Naive thymus-derived CD8-positive, alpha-beta T cell (primary cell): Measurements from ENCODE around the gene S100A6. TPM values are rescaled to one million over a fixed set of nuclear protein-coding genes. Genes with fewer than 3 reads are reported as not detected.

Experiments used
- ATAC-seq, 2 donors: fragments of 150-1000 bp; cut with Tn5 transposase in 1 of 2; sonication (Bioruptor Pico), chemical (Tn5 transposase) in 1 of 2; 1 replicate in 1 of 2; 2 replicates in 1 of 2; pipeline ENCODE4 v1.10.0; 2021; ENCODE audit warnings: mild to moderate bottlenecking in 2 of 2, moderate library complexity in 2 of 2
- POLR2A ChIA-PET: fragments of 350-600 bp; sonication (Branson Sonifier 250); formaldehyde crosslinking; loops from one replicate; lab custom pipeline; 2021; ENCODE audit warnings: antibody characterized with exemption; lab: Charles Lee
- DNase-seq, 10 donors: peaks; one replicate each; pipeline versions ENCODE4 v3.0.0 to v3.0.0-alpha.2; 2020 to 2022
- H3K27ac Mint-ChIP-seq, 10 donors: one replicate each; pipeline ENCODE4 v1.8.0; 2020 to 2022; ENCODE audit warnings: mild to moderate bottlenecking in 10 of 10, mixed read lengths in 10 of 10, moderate library complexity in 4 of 10, inconsistent platforms in 1 of 10
- H3K27me3 Mint-ChIP-seq, 5 donors: one replicate each; pipeline ENCODE4 v1.8.0; 2021 to 2022; ENCODE audit warnings: mixed read lengths in 5 of 5
- H3K36me3 Mint-ChIP-seq, 3 donors: one replicate each; pipeline ENCODE4 v1.8.0; 2020 to 2022; ENCODE audit warnings: mixed read lengths in 3 of 3, mild to moderate bottlenecking in 2 of 3, inconsistent platforms in 1 of 3
- H3K4me1 Mint-ChIP-seq, 4 donors: one replicate each; pipeline ENCODE4 v1.8.0; 2021 to 2022; ENCODE audit warnings: mixed read lengths in 4 of 4
- H3K4me3 Mint-ChIP-seq, 10 donors: one replicate each; pipeline ENCODE4 v1.8.0; 2020 to 2022; ENCODE audit warnings: mild to moderate bottlenecking in 10 of 10, mixed read lengths in 10 of 10, moderate library complexity in 6 of 10, inconsistent platforms in 1 of 10
- H3K9me3 Mint-ChIP-seq, 9 donors: one replicate each; pipeline ENCODE4 v1.8.0; 2020 to 2022; ENCODE audit warnings: mixed read lengths in 9 of 9, mild to moderate bottlenecking in 3 of 9, inconsistent platforms in 1 of 9, moderate library complexity in 1 of 9
- polyA plus RNA-seq, 3 donors: library from polyadenylated mRNA; unstranded; fragments of 300-500 nt; fragmentation: Illumina TruSeq; gene quantifications; one replicate each; pipeline ENCODE4 v1.2.3, GENCODE V29; 2021
- total RNA-seq, 8 experiments: library from RNA in 2 of 8; stranded (reverse) in 2 of 8; gene quantifications; one replicate each; pipeline ENCODE4 v1.2.3 and lab custom pipeline; 2021 to 2026

The S100A6 gene
- total and polyA plus RNA-seq, 5 experiments from 2014 or later = 223 to 707 (median 443) TPM

- Mint-ChIP-seq H3K36me3 (peaks cover 0 to 8% (median 5%) of the 10 kb centered on the region in 3 donors), H3K4me1 (peaks cover 37 to 50% (median 47%) of the 10 kb centered on the region in 4 donors), H3K9me3 (no peaks in the 10 kb centered on the region), H3K27me3 (no peaks in the 10 kb centered on the region), H3K4me3 (peak within 1 kb of the TSS in 1 of 10 donors; percentile 6), H3K27ac (peak within 1 kb of the TSS in 9 of 10 donors; percentile 29 to 80 (median 60))
- POLR2A ChIA-PET = interaction anchor here (0.6 to 9.7 kb wide), 2 partner anchors 14 to 15 kb away, joined by 4 to 340 read pairs; partner anchors contain the start of gene S100A6
- ATAC-seq (no peak), DNase-seq (no peak)
These were observed 13.2 kb upstream of the S100A6 start, which contains the start of gene S100A3 for GRCh38 chr1:153548722-153549688. Gene S100A3, minus strand, starts transcription at chr1:153549258. Its CDS starts 773 bp downstream, at chr1:153548485.

DNA sequence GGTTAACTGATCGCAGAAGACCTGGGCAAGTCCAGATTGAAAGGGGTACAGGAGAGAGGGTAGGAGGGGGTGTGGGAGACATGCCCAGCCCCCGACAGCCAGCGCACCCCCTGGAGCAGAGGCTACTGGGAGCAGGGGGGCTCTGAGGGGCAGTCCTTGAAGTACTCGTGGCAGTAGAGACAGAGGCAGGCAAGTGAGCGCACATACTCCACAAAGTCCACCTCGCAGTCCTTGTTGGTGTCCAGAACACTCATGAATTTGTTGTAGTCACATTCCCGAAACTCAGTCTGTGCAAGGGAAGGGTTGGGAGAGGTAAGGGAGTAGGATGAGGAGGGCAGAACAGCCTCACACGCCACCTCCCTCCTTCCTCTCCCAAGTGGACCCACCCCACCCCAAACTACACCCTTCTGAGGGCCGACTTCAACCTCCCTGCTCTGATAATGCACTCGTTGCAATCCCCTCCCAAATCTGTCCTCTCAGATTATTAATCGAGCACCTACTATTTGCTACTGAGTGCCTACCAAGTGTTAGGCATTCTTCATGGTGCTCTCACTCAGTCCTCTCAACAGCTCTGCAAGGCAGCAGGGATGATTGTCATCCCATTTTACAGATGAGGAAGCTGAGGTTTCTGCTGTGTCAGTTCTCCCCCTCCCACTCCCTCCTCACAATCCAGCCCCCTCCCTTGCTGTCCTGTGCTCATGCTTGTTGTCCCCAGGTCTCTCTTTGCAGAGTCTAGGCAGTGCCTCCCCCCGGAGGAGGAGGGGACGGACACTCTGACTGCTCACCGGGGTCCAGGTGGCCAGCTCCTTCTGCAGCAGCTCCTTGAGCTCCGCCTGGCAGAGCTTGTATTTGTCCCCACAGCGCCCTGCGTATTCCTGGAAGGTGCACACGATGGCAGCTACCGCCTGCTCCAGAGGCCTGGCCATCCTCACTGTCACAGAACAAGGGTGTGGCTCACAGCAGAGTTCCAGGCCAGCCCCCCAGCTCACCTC, 12.1 kb upstream of the S100A6 start:
- Mint-ChIP-seq H3K27me3 (no peaks in the 10 kb centered on the region), H3K4me3 (no peak overlapping the region), H3K9me3 (no peaks in the 10 kb centered on the region), H3K36me3 (peaks cover 0 to 19% (median 12%) of the 10 kb centered on the region in 3 donors), H3K4me1 (peaks cover 39 to 57% (median 56%) of the 10 kb centered on the region in 4 donors), H3K27ac (peak overlapping the region in 6 of 10 donors; percentile 29 to 80 (median 65))
- DNase-seq = no peak
- POLR2A ChIA-PET = interaction anchor here (0.6 to 9.7 kb wide), 2 partner anchors 13 to 15 kb away, joined by 4 to 340 read pairs; partner anchors contain the start of gene S100A6
- no peak for ATAC-seq

DNA sequence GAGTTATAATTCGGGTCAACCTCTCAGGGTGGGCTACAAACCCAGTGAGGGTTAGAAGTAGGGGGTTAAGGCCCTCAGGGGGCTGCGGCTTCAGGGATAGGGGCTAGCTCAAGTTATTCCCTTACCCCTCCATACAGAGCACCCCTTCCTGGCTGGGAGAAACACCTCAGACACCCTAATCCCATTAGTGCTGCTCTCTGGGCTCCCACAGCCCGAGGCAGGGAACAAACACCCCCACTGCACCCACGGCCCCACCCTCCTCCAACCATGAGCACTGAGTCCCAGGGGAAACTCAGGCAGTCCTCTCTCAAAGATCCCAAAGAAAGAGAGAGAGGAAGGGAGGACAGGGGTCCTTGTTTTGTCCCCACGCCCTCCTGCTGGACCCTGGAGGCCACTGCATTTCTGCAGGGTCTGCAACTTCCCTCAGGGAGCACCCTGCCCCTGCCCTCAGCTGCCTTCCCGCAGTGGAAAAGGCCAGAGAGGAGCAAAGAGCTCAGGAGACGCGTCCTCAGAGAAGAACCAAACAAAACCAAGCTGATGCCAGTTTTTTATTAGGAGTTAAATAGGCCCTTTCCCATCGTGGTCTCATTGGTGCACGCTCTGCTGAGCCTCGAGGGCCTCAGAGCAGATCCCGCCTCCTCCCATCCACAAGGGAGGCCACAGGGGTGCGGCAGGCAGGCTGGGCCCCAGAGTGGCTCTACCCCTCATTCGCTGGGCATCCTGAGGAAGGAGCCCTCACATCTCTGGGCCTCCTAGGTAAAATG, 11.2 kb upstream of the S100A6 start:
- H3K27me3 Mint-ChIP-seq = no peaks in the 10 kb centered on the region
- DNase-seq (no peak), ATAC-seq (no peak)
- H3K9me3 Mint-ChIP-seq = no peaks in the 10 kb centered on the region
- H3K36me3 Mint-ChIP-seq = peaks cover 0 to 21% (median 12%) of the 10 kb centered on the region in 3 donors
- POLR2A ChIA-PET = interaction anchor here (1.3 to 9.7 kb wide), 4 partner anchors 13 to 87 kb away, joined by 4 to 340 read pairs (median 16); partner anchors contain the start of genes CHTOP and S100A6
- peak overlapping the region in 5 of 10 donors; percentile 6 to 94 (median 36) for H3K4me3 Mint-ChIP-seq
- H3K27ac Mint-ChIP-seq = peak overlapping the region; percentile 94 to 99 (median 97)
- H3K4me1 Mint-ChIP-seq = peaks cover 44 to 66% (median 64%) of the 10 kb centered on the region in 4 donors

DNA sequence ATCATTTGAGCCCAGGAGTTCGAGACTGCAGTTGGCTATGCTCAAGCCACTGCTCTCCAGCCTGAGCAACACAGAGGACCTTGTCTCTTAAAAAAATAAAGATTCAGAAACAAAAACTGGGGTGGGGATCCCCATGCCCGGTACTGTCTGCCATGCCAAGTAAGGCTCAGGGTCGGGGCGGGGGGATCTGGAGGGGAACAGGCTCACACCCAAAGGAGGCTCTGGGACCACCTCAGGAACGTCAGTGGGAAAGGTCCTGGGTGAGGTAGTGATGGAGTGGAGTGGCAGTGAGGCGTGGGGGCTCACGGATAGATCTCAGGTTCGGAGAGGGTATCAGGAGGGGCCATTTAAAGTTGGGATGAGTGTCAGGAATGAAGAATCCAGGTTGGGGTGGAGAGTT, 10.6 kb upstream of the S100A6 start:
- POLR2A ChIA-PET = interaction anchor here (1.3 to 9.7 kb wide), 6 partner anchors 12 to 399 kb away, joined by 4 to 340 read pairs (median 8); partner anchors contain the start of genes CHTOP and S100A6
- ATAC-seq (no peak), DNase-seq (no peak)
- Mint-ChIP-seq H3K4me3 (peak overlapping the region in 5 of 10 donors; percentile 50 to 97 (median 94)), H3K27me3 (no peaks in the 10 kb centered on the region), H3K4me1 (peaks cover 49 to 72% (median 71%) of the 10 kb centered on the region in 4 donors), H3K27ac (peak overlapping the region; percentile 96 to 99 (median 97)), H3K9me3 (no peaks in the 10 kb centered on the region), H3K36me3 (peaks cover 0 to 21% (median 12%) of the 10 kb centered on the region in 3 donors)

DNA sequence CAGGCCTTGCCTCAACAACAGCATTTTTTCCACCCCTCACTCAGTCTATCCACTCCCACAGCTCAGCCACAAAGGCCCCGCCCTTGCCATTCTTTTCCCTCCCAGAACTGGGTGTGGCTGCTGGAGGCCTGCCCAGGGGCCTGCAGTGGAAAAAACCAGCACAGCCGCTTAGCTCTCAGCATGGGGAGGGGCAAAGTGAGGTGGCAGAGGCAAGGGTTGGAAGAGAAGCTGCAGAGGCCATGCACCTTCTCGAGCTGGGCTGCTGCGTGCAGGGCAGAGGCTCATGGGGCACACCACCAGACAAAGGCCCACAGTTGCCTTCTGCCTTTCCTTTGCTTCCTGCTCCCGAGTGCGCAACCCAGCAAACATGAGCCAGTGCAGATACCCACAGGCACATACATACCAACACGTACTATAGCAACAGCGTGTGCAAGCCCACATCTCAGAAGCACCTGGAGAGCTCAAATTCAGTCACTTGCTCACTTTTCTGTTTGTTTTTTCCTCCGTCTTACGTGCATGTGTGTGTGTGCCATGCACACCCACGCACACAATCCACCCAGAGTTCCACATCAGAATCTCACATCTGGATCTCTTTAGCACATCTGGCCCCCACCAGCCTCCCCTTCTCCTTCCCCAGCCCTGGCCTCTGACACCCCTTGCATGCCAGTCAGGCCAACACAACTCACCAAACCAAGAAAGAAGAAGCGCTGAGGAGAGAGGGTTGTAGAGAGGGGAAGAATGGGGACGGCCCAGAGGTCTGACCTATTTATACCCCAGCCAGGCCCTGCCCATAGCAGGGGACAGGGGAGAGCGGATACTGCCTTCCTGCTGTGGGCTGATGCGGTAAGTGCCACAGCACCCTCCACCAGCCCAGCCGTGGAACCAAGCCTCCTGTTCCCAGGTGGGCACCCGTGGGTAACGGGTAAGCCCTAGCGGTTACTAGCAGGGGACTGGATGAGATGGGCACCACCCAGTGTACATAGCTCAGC, 9.6 kb upstream of the S100A6 start, which contains the start of gene S100A4:
S100A4 (minus strand) TSS at position 740 of the 989 bp plus-strand sequence. CDS start 1,012 bp downstream, outside the sequence.
- H3K36me3 Mint-ChIP-seq = peaks cover 0 to 21% (median 12%) of the 10 kb centered on the region in 3 donors
- no peaks in the 10 kb centered on the region for H3K27me3 Mint-ChIP-seq
- DNase-seq (peak; percentile 57 to 93 (median 78)), ATAC-seq (peak; percentile 77 to 82)
- peak within 1 kb of the TSS; percentile 96 to 99 (median 97) for H3K27ac Mint-ChIP-seq
- peaks cover 54 to 82% (median 75%) of the 10 kb centered on the region in 4 donors for H3K4me1 Mint-ChIP-seq
- peak within 1 kb of the TSS; percentile 88 to 97 (median 92) for H3K4me3 Mint-ChIP-seq
- POLR2A ChIA-PET = interaction anchor here (0.6 to 9.7 kb wide), 19 partner anchors 9 to 1440 kb away, joined by 3 to 340 read pairs (median 5); partner anchors contain the start of genes CHTOP, ILF2, S100A2 and S100A6
- H3K9me3 Mint-ChIP-seq = no peaks in the 10 kb centered on the region

GRCh38 chr1:153544453-153545066, 8.8 kb upstream of the S100A6 start:
- DNase-seq = no peak
- peaks cover 0 to 21% (median 12%) of the 10 kb centered on the region in 3 donors for H3K36me3 Mint-ChIP-seq
- POLR2A ChIA-PET = interaction anchor here (0.7 to 9.7 kb wide), 16 partner anchors 10 to 401 kb away, joined by 3 to 340 read pairs (median 6); partner anchors contain the start of genes CHTOP, ILF2, S100A2 and S100A6
- H3K9me3 Mint-ChIP-seq = no peaks in the 10 kb centered on the region
- H3K27ac Mint-ChIP-seq = peak overlapping the region; percentile 96 to 99 (median 97)
- no peaks in the 10 kb centered on the region for H3K27me3 Mint-ChIP-seq
- peaks cover 59 to 88% (median 82%) of the 10 kb centered on the region in 4 donors for H3K4me1 Mint-ChIP-seq
- peak overlapping the region; percentile 88 to 97 (median 92) for H3K4me3 Mint-ChIP-seq
- ATAC-seq = no peak

DNA sequence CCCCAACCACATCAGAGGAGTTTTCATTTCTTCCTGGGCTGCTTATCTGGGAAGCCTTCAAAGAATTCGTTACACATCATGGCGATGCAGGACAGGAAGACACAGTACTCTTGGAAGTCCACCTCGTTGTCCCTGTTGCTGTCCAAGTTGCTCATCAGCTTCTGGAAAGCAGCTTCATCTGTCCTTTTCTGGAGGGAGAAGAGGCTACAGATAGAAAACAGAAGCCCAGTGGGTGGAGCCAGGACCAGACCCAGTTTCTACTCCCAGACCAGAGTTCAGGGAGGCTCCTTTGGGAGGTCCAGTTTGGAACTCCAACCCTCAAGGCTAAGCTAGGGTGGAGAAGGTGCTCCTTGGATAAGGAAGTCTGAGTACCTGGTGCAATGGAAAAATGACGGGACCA, 7.9 kb upstream of the S100A6 start:
- Mint-ChIP-seq H3K4me1 (peaks cover 61 to 90% (median 79%) of the 10 kb centered on the region in 4 donors), H3K9me3 (no peaks in the 10 kb centered on the region), H3K27ac (peak overlapping the region; percentile 94 to 99 (median 97)), H3K36me3 (peaks cover 0 to 21% (median 12%) of the 10 kb centered on the region in 3 donors), H3K4me3 (peak overlapping the region; percentile 88 to 97 (median 92)), H3K27me3 (no peaks in the 10 kb centered on the region)
- POLR2A ChIA-PET = interaction anchor here (1.0 to 9.7 kb wide), 7 partner anchors 9 to 90 kb away, joined by 3 to 340 read pairs (median 7); partner anchors contain the start of genes CHTOP and S100A6
- ATAC-seq (no peak), DNase-seq (no peak)

- H3K4me3 Mint-ChIP-seq = peak overlapping the region; percentile 57 to 97 (median 92)
- no peaks in the 10 kb centered on the region for H3K27me3 Mint-ChIP-seq
- H3K36me3 Mint-ChIP-seq = peaks cover 0 to 21% (median 12%) of the 10 kb centered on the region in 3 donors
- no peak for ATAC-seq
- no peaks in the 10 kb centered on the region for H3K9me3 Mint-ChIP-seq
- peak overlapping the region; percentile 94 to 98 (median 96) for H3K27ac Mint-ChIP-seq
- H3K4me1 Mint-ChIP-seq = peaks cover 58 to 91% (median 77%) of the 10 kb centered on the region in 4 donors
- no peak for DNase-seq
- POLR2A ChIA-PET = interaction anchor here (1.2 to 9.7 kb wide), 3 partner anchors 9 to 91 kb away, joined by 3 to 340 read pairs (median 29); partner anchors contain the start of genes CHTOP and S100A6
These were observed 7.3 kb upstream of the S100A6 start for GRCh38 chr1:153542956-153543711.
